Adrenal gland (tissue), 5 donors: Measurements from ENCODE around the gene BCL2L1.

Experiments
- POLR2A ChIP-seq, 2 donors: fragments of 450-650 bp; IDR thresholded peaks; one replicate each; pipeline ENCODE4 v1.6.1; 2017; ENCODE audit warnings: antibody characterized with exemption in 2 of 2, mild to moderate bottlenecking in 2 of 2, moderate library complexity in 1 of 2
- TF ChIP-seq, protein P1 (sequence below), 6 experiments: fragments of 450-650 bp in 4 of 6; fragments of 200-600 bp in 2 of 6; sonication (generic) in 1 of 6; IDR thresholded peaks; 1 replicate in 5 of 6; 2 replicates in 1 of 6; pipeline versions ENCODE4 v1.5.1 to v1.8.0; 2016 to 2021; ENCODE audit warnings: antibody characterized with exemption in 6 of 6, mild to moderate bottlenecking in 2 of 6, moderate library complexity in 1 of 6
- donor health status: DM: no; HTN: no; CAD: no.

DNA sequence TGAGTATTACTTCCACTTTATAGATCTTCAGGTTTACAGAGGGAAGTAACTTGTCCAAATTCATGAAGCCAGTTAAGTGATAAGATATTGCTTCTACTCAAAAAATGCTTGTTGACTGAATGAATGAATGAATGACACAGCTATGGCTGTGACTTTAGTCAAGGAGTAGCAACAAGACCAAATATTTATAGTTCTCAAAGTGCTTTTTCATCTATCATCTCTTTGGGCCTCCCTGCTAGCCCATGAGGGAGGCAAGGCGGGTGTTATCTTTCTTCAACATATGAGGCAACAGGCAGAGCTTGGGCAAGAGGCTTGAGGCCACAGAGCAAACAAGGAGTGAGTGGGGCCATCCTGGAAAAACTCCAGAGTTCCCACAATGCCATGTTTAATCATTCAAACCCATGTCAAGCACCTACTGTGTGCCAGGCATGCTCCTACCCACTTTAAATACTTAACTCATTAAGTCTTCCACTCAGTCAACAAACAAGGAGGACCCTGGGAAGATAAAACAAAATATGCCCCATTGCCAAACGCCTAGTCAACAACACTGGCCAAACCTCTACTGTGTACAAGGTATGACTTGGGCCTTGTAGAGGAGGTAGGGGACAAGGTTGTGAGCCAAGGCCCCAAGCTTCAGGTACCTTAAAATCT lies 15.9 kb downstream of the BCL2L1 start:
- no peak for TF ChIP-seq POLR2A (IDR thresholded peaks at IDR 0.05)
- TF ChIP-seq, protein P1, sequence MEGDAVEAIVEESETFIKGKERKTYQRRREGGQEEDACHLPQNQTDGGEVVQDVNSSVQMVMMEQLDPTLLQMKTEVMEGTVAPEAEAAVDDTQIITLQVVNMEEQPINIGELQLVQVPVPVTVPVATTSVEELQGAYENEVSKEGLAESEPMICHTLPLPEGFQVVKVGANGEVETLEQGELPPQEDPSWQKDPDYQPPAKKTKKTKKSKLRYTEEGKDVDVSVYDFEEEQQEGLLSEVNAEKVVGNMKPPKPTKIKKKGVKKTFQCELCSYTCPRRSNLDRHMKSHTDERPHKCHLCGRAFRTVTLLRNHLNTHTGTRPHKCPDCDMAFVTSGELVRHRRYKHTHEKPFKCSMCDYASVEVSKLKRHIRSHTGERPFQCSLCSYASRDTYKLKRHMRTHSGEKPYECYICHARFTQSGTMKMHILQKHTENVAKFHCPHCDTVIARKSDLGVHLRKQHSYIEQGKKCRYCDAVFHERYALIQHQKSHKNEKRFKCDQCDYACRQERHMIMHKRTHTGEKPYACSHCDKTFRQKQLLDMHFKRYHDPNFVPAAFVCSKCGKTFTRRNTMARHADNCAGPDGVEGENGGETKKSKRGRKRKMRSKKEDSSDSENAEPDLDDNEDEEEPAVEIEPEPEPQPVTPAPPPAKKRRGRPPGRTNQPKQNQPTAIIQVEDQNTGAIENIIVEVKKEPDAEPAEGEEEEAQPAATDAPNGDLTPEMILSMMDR (IDR thresholded peaks at IDR 0.05) = no peak
